Ovary (tissue), 3 donors: ENCODE data around the gene MIA3.

ENCODE experiments used
- EP300 ChIP-seq: sonication (generic); formaldehyde crosslinking; IDR thresholded peaks from one replicate; pipeline ENCODE4 v1.6.1; 2017; ENCODE audit warnings: antibody characterized with exemption
- TF ChIP-seq, protein P1 (sequence below), 3 donors: fragments of 450-650 bp in 2 of 3; fragments of 200-600 bp in 1 of 3; IDR thresholded peaks; one replicate each; pipeline versions ENCODE4 v1.5.1 to v1.8.0; 2016 to 2022; ENCODE audit warnings: antibody characterized with exemption in 3 of 3, mild to moderate bottlenecking in 1 of 3
- donor health status: DM: no; HTN: no; CAD: no.

DNA sequence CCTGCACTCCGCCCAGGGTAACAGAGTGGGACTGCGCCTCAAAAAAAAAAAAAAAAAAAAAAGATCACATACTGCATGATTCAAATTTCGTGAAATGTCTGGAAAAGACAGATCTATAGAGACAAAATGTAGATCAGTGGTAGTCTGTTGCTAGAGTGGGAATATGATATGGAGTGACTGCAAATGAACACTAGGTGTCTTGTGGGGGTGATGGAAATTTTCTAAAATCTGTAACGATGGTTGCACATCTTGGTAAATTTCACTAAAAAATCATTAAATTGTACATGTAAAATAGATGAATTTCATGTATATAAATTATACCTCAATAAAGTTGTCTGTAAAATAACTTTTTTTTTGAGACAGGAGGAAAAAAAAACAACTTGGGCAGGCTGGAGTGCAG is 88.9 kb downstream of the MIA3 start:
- TF ChIP-seq, protein P1, sequence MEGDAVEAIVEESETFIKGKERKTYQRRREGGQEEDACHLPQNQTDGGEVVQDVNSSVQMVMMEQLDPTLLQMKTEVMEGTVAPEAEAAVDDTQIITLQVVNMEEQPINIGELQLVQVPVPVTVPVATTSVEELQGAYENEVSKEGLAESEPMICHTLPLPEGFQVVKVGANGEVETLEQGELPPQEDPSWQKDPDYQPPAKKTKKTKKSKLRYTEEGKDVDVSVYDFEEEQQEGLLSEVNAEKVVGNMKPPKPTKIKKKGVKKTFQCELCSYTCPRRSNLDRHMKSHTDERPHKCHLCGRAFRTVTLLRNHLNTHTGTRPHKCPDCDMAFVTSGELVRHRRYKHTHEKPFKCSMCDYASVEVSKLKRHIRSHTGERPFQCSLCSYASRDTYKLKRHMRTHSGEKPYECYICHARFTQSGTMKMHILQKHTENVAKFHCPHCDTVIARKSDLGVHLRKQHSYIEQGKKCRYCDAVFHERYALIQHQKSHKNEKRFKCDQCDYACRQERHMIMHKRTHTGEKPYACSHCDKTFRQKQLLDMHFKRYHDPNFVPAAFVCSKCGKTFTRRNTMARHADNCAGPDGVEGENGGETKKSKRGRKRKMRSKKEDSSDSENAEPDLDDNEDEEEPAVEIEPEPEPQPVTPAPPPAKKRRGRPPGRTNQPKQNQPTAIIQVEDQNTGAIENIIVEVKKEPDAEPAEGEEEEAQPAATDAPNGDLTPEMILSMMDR (IDR thresholded peaks at IDR 0.05): no peak
- no peak for TF ChIP-seq EP300
